Measurements from ENCODE around the gene GRIK1.

The GRIK1 gene

DNA sequence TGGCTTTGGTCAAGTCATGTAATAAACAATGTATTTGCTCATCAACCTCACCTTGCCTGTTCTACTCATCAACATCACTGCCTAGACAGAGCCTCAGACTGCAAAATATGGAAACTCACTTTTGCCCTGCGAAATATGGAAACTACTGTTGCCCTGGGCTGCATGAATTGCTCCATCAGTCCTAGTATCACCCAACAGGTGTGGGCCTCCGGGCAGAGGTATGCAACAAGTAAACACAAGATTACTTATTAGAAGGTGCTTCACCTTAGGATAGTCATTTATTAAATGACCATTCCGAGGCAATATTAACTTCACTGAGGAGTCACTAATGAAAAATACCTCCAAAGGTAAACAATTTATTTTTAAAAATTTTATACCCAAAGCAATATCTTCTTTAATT is 354.3 kb downstream of the GRIK1 start:
- no peak overlapping the region for H3K4me3 ChIP-seq (ENCODE audit: insufficient read depth, low read depth, low read length, poor library complexity, severe bottlenecking)
- no peaks in the 10 kb centered on the region for H3K4me1 ChIP-seq (ENCODE audit: control insufficient read depth, insufficient read depth, low read length, poor library complexity, severe bottlenecking)
- no peaks in the 10 kb centered on the region for H3K9me3 ChIP-seq (ENCODE audit: control insufficient read depth, low read length)
- no peaks in the 10 kb centered on the region for H3K27me3 ChIP-seq (replicated peaks; ENCODE audit: control insufficient read depth, insufficient read depth, low read length, poor library complexity, severe bottlenecking)
- no peak for DNase-seq
- H3K27ac ChIP-seq (ENCODE audit: insufficient read depth, low read length, poor library complexity, severe bottlenecking) = no peak overlapping the region
- no peaks in the 10 kb centered on the region for H3K36me3 ChIP-seq (ENCODE audit: control insufficient read depth, insufficient read depth, low read length)

DNA sequence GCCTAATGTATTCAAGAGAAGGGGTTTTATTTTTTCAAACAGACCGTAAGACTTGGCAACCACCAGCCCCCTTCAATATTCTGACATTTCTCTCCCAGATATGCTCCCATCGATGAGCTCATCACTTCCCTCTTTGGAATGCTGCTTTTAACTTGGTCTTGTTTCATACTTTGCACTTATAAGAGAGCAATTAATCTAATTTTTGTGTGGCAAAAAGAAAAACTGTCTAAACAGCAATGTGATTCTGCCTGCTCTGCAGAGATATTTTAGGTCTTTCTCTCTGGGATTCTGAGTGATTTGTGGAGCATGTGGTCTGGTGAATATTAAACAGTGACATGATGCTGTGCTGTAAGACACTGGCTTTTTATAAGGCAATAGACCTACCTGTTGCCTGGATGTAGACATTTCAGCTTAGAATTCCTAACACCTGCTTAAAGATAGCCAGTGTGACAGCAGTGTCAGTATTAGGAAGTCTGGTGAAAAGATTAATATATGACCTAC is 356.3 kb downstream of the GRIK1 start:
- H3K27ac ChIP-seq (ENCODE audit: insufficient read depth, low read length, poor library complexity, severe bottlenecking) = no peak overlapping the region
- no peaks in the 10 kb centered on the region for H3K27me3 ChIP-seq (replicated peaks; ENCODE audit: control insufficient read depth, insufficient read depth, low read length, poor library complexity, severe bottlenecking)

DNA sequence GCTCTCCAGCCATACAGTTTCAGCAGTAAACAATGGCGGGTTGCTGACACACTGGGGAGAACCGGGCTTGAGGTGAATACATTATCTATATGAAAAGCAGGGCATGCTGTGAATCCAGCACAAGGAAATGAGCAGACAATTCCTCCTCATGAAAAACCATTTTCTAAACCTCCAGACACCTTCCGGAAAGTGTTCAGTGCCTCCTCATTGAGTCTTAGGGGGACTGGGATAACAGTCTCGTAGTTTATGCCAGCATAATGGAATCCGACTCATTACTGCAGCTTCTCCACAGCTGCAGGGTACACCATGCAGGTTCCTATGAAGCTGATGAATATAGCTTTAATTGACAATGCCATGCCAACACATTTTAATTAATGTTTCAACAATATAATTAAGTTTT is 356.9 kb downstream of the GRIK1 start:
- H3K9me3 ChIP-seq (ENCODE audit: control insufficient read depth, low read length) = no peaks in the 10 kb centered on the region
- no peaks in the 10 kb centered on the region for H3K27me3 ChIP-seq (replicated peaks; ENCODE audit: control insufficient read depth, insufficient read depth, low read length, poor library complexity, severe bottlenecking)
- no peaks in the 10 kb centered on the region for H3K36me3 ChIP-seq (ENCODE audit: control insufficient read depth, insufficient read depth, low read length)
- no peak overlapping the region for H3K27ac ChIP-seq (ENCODE audit: insufficient read depth, low read length, poor library complexity, severe bottlenecking)
- H3K4me1 ChIP-seq (ENCODE audit: control insufficient read depth, insufficient read depth, low read length, poor library complexity, severe bottlenecking) = no peaks in the 10 kb centered on the region
- H3K4me3 ChIP-seq (ENCODE audit: insufficient read depth, low read depth, low read length, poor library complexity, severe bottlenecking) = no peak overlapping the region
- no peak for DNase-seq

More for the DNA sequence above, 356.3 kb downstream of the GRIK1 start:
- no peak for DNase-seq
- H3K36me3 ChIP-seq (ENCODE audit: control insufficient read depth, insufficient read depth, low read length) = no peaks in the 10 kb centered on the region
- no peaks in the 10 kb centered on the region for H3K4me1 ChIP-seq (ENCODE audit: control insufficient read depth, insufficient read depth, low read length, poor library complexity, severe bottlenecking)
- H3K9me3 ChIP-seq (ENCODE audit: control insufficient read depth, low read length) = no peaks in the 10 kb centered on the region
- no peak overlapping the region for H3K4me3 ChIP-seq (ENCODE audit: insufficient read depth, low read depth, low read length, poor library complexity, severe bottlenecking)

DNA sequence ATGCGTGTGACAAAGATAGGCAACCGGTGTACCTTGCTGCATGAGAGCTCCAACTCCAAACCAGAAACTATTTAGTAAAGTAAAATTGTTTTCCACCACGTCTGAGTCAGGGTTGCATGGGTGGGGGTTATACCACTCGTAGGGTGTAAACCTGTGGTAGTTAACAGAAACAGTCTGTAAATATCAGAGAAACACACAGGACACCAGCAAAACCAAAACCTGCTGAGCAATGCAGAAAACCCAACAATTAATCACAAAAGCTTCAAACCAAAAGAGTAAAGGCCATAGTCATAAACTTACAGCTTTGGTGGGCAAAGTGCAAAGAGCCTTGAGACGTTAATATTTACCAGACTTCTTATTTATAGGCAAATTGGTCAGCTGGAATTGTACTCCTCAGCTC is 358.4 kb downstream of the GRIK1 start:
- Histone ChIP-seq H3K9me3 (ENCODE audit: control insufficient read depth, low read length) (no peaks in the 10 kb centered on the region), H3K4me3 (ENCODE audit: insufficient read depth, low read depth, low read length, poor library complexity, severe bottlenecking) (no peak overlapping the region), H3K27me3 (replicated peaks; ENCODE audit: control insufficient read depth, insufficient read depth, low read length, poor library complexity, severe bottlenecking) (no peaks in the 10 kb centered on the region), H3K36me3 (ENCODE audit: control insufficient read depth, insufficient read depth, low read length) (no peaks in the 10 kb centered on the region), H3K27ac (ENCODE audit: insufficient read depth, low read length, poor library complexity, severe bottlenecking) (no peak overlapping the region), H3K4me1 (ENCODE audit: control insufficient read depth, insufficient read depth, low read length, poor library complexity, severe bottlenecking) (no peaks in the 10 kb centered on the region)
- no peak for DNase-seq

DNA sequence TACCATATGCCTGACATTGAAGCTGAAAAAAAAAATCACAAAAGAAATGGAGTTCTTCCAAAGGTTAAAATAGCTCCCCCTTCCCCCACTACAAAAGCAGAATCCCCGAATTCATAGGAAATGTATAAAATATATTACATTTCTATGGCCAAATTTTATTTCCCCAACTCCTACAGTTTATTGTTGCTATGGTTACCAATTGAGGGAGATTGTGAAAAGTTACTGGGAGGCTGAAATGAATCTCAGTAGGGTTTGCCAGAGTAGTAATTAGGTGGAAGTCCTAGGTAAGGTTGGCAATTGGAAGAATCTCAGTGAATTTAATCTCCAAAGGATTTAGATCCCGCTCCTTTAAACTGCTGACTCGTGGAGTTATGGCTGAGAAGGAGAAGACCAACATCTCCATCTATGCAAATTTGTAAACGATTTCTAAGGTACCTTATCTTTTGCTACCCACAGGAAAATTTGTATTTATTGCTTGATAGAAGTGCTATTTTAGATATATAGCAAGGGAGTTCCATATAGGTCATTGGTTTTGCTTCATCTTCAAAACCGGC is 359.0 kb downstream of the GRIK1 start:
- no peaks in the 10 kb centered on the region for H3K9me3 ChIP-seq (ENCODE audit: control insufficient read depth, low read length)
- H3K4me1 ChIP-seq (ENCODE audit: control insufficient read depth, insufficient read depth, low read length, poor library complexity, severe bottlenecking) = no peaks in the 10 kb centered on the region
- DNase-seq = no peak
- H3K4me3 ChIP-seq (ENCODE audit: insufficient read depth, low read depth, low read length, poor library complexity, severe bottlenecking) = no peak overlapping the region
- no peak overlapping the region for H3K27ac ChIP-seq (ENCODE audit: insufficient read depth, low read length, poor library complexity, severe bottlenecking)
- H3K36me3 ChIP-seq (ENCODE audit: control insufficient read depth, insufficient read depth, low read length) = no peaks in the 10 kb centered on the region
- H3K27me3 ChIP-seq (replicated peaks; ENCODE audit: control insufficient read depth, insufficient read depth, low read length, poor library complexity, severe bottlenecking) = no peaks in the 10 kb centered on the region

DNA sequence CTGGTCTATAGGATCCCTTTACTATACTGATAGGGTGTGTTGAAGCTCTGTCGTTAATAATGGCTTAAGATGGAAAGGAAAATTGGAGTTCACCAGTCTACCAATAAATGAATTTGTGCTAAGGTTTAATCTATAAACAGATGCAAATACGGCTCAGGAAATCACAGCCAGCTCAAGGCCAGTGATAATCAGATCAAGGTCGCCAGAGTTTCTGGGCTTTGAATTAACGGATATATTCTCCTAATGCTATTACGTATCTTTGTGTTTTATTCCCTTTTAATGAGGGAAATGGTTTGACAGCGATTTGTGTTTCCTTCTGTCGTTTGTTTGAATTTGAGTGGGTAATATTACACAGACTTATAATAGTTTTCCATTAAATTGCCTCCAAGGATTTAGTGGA is 361.5 kb downstream of the GRIK1 start:
- no peaks in the 10 kb centered on the region for H3K27me3 ChIP-seq (replicated peaks; ENCODE audit: control insufficient read depth, insufficient read depth, low read length, poor library complexity, severe bottlenecking)
- no peaks in the 10 kb centered on the region for H3K9me3 ChIP-seq (ENCODE audit: control insufficient read depth, low read length)
- H3K36me3 ChIP-seq (ENCODE audit: control insufficient read depth, insufficient read depth, low read length) = no peaks in the 10 kb centered on the region
- H3K4me1 ChIP-seq (ENCODE audit: control insufficient read depth, insufficient read depth, low read length, poor library complexity, severe bottlenecking) = no peaks in the 10 kb centered on the region
- H3K4me3 ChIP-seq (ENCODE audit: insufficient read depth, low read depth, low read length, poor library complexity, severe bottlenecking) = no peak overlapping the region
- no peak for DNase-seq
- H3K27ac ChIP-seq (ENCODE audit: insufficient read depth, low read length, poor library complexity, severe bottlenecking) = no peak overlapping the region

DNA sequence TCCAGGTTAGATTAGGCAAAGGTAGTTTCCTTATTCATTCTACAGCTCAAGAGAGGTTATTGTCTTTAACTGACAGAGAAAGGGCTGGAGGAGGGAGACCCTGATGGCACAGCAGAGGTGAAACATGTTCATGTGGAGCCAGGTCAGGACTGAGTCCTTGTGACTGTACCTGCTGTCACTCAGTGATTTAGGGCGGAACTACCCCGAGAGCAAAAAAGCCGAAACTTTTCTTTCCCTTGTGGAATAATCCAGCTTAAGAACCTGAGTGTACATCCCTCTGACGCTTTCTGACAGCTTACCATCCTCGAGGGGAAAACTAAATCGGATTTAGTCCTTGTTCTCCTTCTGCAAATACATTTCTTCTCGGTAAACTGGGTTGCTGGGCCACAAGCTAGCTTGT is 367.8 kb downstream of the GRIK1 start:
- H3K4me1 ChIP-seq (ENCODE audit: control insufficient read depth, insufficient read depth, low read length, poor library complexity, severe bottlenecking) = no peaks in the 10 kb centered on the region
- no peaks in the 10 kb centered on the region for H3K9me3 ChIP-seq (ENCODE audit: control insufficient read depth, low read length)
- no peaks in the 10 kb centered on the region for H3K27me3 ChIP-seq (replicated peaks; ENCODE audit: control insufficient read depth, insufficient read depth, low read length, poor library complexity, severe bottlenecking)
- H3K36me3 ChIP-seq (ENCODE audit: control insufficient read depth, insufficient read depth, low read length) = no peaks in the 10 kb centered on the region
- no peak overlapping the region for H3K4me3 ChIP-seq (ENCODE audit: insufficient read depth, low read depth, low read length, poor library complexity, severe bottlenecking)
- no peak overlapping the region for H3K27ac ChIP-seq (ENCODE audit: insufficient read depth, low read length, poor library complexity, severe bottlenecking)
- DNase-seq = no peak

DNA sequence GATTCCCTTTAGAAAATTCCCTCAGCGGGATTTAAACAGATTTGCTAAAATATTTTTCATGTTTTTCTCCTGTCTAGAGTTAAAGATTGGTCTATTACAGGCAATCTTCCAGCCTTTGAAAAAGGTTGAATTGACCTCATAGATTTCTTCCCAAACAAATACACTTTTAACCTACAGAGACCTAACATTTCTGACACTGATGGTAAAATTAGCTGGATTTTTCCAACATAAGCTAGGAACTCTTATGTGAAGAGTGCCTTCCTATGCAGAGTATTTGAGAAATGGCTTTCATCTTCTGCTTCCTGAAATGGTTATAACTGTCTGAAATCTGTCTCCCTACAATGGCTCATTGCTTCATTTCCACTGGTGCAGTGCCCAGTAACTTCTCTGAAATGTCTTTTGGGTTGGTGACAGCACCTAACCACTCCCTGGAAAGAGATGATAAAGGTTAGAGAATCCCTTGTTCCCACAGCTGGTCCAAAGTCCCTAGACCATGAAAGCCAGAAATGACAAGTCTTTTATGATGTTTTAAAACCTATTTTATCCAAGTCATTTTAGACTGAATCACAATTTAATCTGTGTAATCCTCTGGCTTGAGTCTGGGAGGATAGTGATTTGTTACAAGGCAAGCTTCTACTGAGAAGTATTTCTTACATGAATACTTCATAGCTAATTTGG is 371.6 kb downstream of the GRIK1 start:
- H3K27ac ChIP-seq (ENCODE audit: insufficient read depth, low read length, poor library complexity, severe bottlenecking) = no peak overlapping the region
- DNase-seq = no peak
- no peaks in the 10 kb centered on the region for H3K4me1 ChIP-seq (ENCODE audit: control insufficient read depth, insufficient read depth, low read length, poor library complexity, severe bottlenecking)
- no peaks in the 10 kb centered on the region for H3K36me3 ChIP-seq (ENCODE audit: control insufficient read depth, insufficient read depth, low read length)
- no peaks in the 10 kb centered on the region for H3K9me3 ChIP-seq (ENCODE audit: control insufficient read depth, low read length)
- H3K27me3 ChIP-seq (replicated peaks; ENCODE audit: control insufficient read depth, insufficient read depth, low read length, poor library complexity, severe bottlenecking) = no peaks in the 10 kb centered on the region
- no peak overlapping the region for H3K4me3 ChIP-seq (ENCODE audit: insufficient read depth, low read depth, low read length, poor library complexity, severe bottlenecking)

DNA sequence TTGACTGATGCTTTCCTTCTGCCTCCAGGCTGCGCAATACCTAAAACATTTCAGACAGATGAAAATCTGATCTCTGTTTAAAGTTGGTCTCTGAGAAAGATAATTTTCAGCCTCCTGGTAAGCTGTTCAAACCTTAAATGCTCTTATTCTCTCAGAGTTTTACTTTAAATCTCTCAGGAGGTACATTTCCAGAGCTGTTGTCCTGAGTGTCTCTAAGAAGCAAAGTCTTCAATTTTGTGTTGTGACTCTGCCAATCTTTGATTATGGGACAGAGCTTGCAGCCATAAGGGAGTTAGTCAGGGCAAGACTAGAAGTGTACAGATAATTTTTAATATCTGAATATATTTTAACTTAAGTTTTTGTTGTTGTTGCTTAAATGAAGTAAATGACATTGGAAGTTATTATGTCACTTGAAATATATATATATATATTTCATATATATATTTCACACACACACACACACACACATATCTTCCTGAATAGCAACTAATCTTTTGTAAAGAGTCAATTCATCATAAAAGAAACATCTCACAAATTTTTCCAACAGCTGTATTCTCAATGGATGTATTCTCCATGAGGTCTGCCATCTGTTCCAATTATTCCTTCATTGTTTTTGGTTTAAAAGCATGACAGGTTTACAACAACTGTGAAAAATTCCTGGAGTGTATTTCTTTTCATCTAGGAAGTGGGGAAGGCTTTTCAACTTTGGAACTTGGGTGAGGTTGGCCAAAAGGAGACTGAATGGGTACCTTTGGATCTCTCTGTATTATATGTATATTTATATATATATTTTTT is 381.7 kb downstream of the GRIK1 start:
- H3K9me3 ChIP-seq (ENCODE audit: control insufficient read depth, low read length) = no peaks in the 10 kb centered on the region
- H3K36me3 ChIP-seq (ENCODE audit: control insufficient read depth, insufficient read depth, low read length) = no peaks in the 10 kb centered on the region
- no peak overlapping the region for H3K27ac ChIP-seq (ENCODE audit: insufficient read depth, low read length, poor library complexity, severe bottlenecking)
- H3K4me3 ChIP-seq (ENCODE audit: insufficient read depth, low read depth, low read length, poor library complexity, severe bottlenecking) = no peak overlapping the region
- H3K27me3 ChIP-seq (replicated peaks; ENCODE audit: control insufficient read depth, insufficient read depth, low read length, poor library complexity, severe bottlenecking) = no peaks in the 10 kb centered on the region
- H3K4me1 ChIP-seq (ENCODE audit: control insufficient read depth, insufficient read depth, low read length, poor library complexity, severe bottlenecking) = no peaks in the 10 kb centered on the region
- no peak for DNase-seq

DNA sequence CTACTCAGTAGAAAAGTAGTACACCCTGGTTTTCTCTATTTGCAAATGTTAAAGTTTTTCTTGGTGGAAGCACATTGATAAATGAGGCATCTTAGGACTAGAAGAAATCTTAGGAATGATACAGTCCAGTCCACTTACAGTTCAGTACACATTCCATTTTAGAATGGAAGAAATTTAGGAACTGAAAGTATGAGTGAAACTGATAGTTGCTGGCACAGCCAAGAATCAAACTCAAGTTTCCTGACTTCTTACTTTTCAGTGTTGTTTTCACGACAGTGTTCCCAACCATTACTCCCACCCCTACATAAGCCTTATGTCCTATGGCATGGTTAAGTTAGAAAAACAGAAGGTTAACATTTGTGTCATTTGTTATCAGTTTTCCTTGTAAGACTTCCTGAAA is 382.6 kb downstream of the GRIK1 start:
- Histone ChIP-seq H3K36me3 (ENCODE audit: control insufficient read depth, insufficient read depth, low read length) (no peaks in the 10 kb centered on the region), H3K9me3 (ENCODE audit: control insufficient read depth, low read length) (no peaks in the 10 kb centered on the region), H3K27me3 (replicated peaks; ENCODE audit: control insufficient read depth, insufficient read depth, low read length, poor library complexity, severe bottlenecking) (no peaks in the 10 kb centered on the region), H3K4me1 (ENCODE audit: control insufficient read depth, insufficient read depth, low read length, poor library complexity, severe bottlenecking) (no peaks in the 10 kb centered on the region), H3K27ac (ENCODE audit: insufficient read depth, low read length, poor library complexity, severe bottlenecking) (no peak overlapping the region), H3K4me3 (ENCODE audit: insufficient read depth, low read depth, low read length, poor library complexity, severe bottlenecking) (no peak overlapping the region)
- DNase-seq = no peak
